Fibroblast of lung (primary cell): ENCODE results near the gene ABL2. TPM values are rescaled to one million over a fixed set of nuclear protein-coding genes. Genes with fewer than 3 reads are reported as not detected.

Experiments
- DNase-seq, 2 donors: peaks; one replicate each; pipeline versions ENCODE4 v3.0.0 to v3.0.0-alpha.2; 2010; ENCODE audit warnings: low read depth in 2 of 2
- H2AFZ ChIP-seq: 2 replicates; pipeline ENCODE4 v1.5.1; 2012; ENCODE audit warnings: low read length, control low read depth, inconsistent platforms
- H3K27ac ChIP-seq: 2 replicates; pipeline ENCODE4 v1.5.1; 2011; ENCODE audit warnings: low read length, control low read depth; ENCODE audit not compliant: insufficient read depth
- H3K27me3 ChIP-seq: 2 replicates; pipeline ENCODE4 v1.5.1; 2011; ENCODE audit warnings: mild to moderate bottlenecking, low read length; ENCODE audit not compliant: control insufficient read depth, insufficient read depth
- H3K36me3 ChIP-seq: 2 replicates; pipeline ENCODE4 v1.5.1; 2011; ENCODE audit warnings: low read length; ENCODE audit not compliant: control insufficient read depth, insufficient read depth
- H3K4me1 ChIP-seq: 2 replicates; pipeline ENCODE4 v1.5.1; 2011; ENCODE audit warnings: low read length; ENCODE audit not compliant: control insufficient read depth, insufficient read depth; ENCODE audit errors: extremely low read depth
- H3K4me2 ChIP-seq: 2 replicates; pipeline ENCODE4 v1.5.1; 2011; ENCODE audit warnings: low read length, control low read depth; ENCODE audit not compliant: insufficient read depth; ENCODE audit errors: extremely low read depth
- H3K4me3 ChIP-seq, 4 experiments: fragments of 200-600 bp in 1 of 4; sonication (generic) in 1 of 4; replicated peaks in 1 of 4; 2 replicates each; pipeline ENCODE4 v1.5.1; 2011 to 2016; ENCODE audit warnings: low read length in 4 of 4, low read depth in 3 of 4, mild to moderate bottlenecking in 3 of 4, control low read depth in 2 of 4, inconsistent platforms in 1 of 4, mixed read lengths in 1 of 4; ENCODE audit not compliant: insufficient read depth in 1 of 4; ENCODE audit errors: control extremely low read depth in 1 of 4
- H3K79me2 ChIP-seq: 2 replicates; pipeline ENCODE4 v1.5.1; 2012; ENCODE audit warnings: mild to moderate bottlenecking, low read length, inconsistent platforms; ENCODE audit not compliant: control insufficient read depth, insufficient read depth
- H3K9ac ChIP-seq: 2 replicates; pipeline ENCODE4 v1.5.1; 2011; ENCODE audit warnings: mild to moderate bottlenecking, low read length, control low read depth; ENCODE audit not compliant: insufficient read depth
- H3K9me3 ChIP-seq: 2 replicates; pipeline ENCODE4 v1.5.1; 2012; ENCODE audit warnings: low read depth, low read length; ENCODE audit not compliant: control insufficient read depth, insufficient read depth
- H4K20me1 ChIP-seq: 2 replicates; pipeline ENCODE4 v1.5.1; 2011; ENCODE audit warnings: low read length; ENCODE audit not compliant: control insufficient read depth, insufficient read depth; ENCODE audit errors: extremely low read depth
- EZH2 ChIP-seq: IDR thresholded peaks from 2 replicates; pipeline ENCODE4 v1.5.1; 2012; ENCODE audit warnings: low read length, control low read depth, mild to moderate bottlenecking; ENCODE audit errors: missing control alignments
- polyA plus RNA-seq, 2 donors: library from polyadenylated mRNA; depleted of rRNA in 1 of 2; stranded (reverse) in 1 of 2; unstranded in 1 of 2; fragments of >200 nt; gene quantifications; 2 replicates each; pipeline ENCODE4 v1.2.1, GENCODE V29; 2011 to 2012; ENCODE audit warnings: missing spikeins in 1 of 2
- total RNA-seq: library from RNA; depleted of rRNA; stranded (reverse); fragments of >200 nt; gene quantifications from 2 replicates; pipeline ENCODE4 v1.2.1, GENCODE V29; 2014
- TF ChIP-seq, protein P1 (sequence below), 2 donors: IDR thresholded peaks in 1 of 2; conservative IDR thresholded peaks in 1 of 2; 1 replicate in 1 of 2; 2 replicates in 1 of 2; pipeline ENCODE4 v1.5.1; 2011 to 2012; ENCODE audit warnings: low read length in 2 of 2, control low read depth in 1 of 2, inconsistent platforms in 1 of 2, low read depth in 1 of 2, mild to moderate bottlenecking in 1 of 2

ABL2 gene
- total and polyA plus RNA-seq, 2 donors (not counting 1 experiment from before 2014, with no cell fraction given): 36.1 to 85.4 TPM

DNA sequence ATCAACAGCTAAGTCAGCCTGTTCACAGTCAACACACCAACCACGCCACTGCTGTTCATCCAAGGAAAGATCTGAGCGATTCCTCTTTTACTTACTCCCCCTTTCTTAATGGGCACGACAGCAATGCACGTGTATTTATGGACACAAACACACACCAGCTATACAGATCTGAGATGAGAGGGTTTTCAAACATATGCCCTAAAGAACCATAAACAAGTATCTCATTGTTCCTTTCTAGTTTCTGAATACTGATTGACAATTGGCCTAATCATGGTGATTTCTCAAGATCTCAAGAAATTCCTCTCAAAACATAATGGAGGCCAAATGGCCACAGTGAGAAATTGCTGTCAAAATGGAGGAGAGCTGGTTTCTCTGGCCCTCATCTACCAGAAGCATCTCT is 129.6 kb downstream of the ABL2 start:
- Histone ChIP-seq H3K9me3 (no peaks in the 10 kb centered on the region), H3K27ac (no peak overlapping the region), H3K4me3 (no peak overlapping the region), H3K27me3 (no peaks in the 10 kb centered on the region), H3K4me1 (no peaks in the 10 kb centered on the region), H2AFZ (no peak overlapping the region), H3K4me2 (no peak overlapping the region), H3K9ac (no peak overlapping the region), H3K36me3 (peaks cover 6% of the 10 kb centered on the region), H3K79me2 (peaks cover 12% of the 10 kb centered on the region), H4K20me1 (no peaks in the 10 kb centered on the region)
- no peak for DNase-seq
- TF ChIP-seq, protein P1, sequence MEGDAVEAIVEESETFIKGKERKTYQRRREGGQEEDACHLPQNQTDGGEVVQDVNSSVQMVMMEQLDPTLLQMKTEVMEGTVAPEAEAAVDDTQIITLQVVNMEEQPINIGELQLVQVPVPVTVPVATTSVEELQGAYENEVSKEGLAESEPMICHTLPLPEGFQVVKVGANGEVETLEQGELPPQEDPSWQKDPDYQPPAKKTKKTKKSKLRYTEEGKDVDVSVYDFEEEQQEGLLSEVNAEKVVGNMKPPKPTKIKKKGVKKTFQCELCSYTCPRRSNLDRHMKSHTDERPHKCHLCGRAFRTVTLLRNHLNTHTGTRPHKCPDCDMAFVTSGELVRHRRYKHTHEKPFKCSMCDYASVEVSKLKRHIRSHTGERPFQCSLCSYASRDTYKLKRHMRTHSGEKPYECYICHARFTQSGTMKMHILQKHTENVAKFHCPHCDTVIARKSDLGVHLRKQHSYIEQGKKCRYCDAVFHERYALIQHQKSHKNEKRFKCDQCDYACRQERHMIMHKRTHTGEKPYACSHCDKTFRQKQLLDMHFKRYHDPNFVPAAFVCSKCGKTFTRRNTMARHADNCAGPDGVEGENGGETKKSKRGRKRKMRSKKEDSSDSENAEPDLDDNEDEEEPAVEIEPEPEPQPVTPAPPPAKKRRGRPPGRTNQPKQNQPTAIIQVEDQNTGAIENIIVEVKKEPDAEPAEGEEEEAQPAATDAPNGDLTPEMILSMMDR (conservative IDR thresholded peaks at IDR 0.05 in 1 of 2, IDR thresholded peaks at IDR 0.05 in 1 of 2; ENCODE audit: low read depth in 1 of 2, low read length in 2 of 2): no peak
- TF ChIP-seq EZH2: no peak

DNA sequence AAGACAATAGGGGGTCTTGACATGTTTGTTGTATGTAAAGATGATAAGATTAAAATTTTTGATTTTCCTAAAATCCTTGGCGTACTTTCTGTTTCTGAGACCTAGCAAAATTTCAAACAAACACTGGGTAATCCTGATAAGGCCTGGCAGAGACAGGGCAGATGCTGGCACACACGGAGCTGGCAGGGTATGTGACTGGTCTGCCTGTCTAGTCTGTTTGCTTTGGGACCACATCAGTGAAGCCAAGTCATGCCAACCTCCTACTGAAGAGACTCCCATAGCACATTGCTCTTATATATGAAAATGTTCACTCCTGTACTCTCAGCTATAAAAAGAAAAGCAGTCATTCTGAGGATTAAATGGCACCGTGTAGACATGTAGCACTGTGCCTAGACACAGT is 133.6 kb downstream of the ABL2 start:
- peaks cover 14% of the 10 kb centered on the region for H3K36me3 ChIP-seq
- no peak overlapping the region for H3K9ac ChIP-seq
- H4K20me1 ChIP-seq: no peaks in the 10 kb centered on the region
- no peak overlapping the region for H3K27ac ChIP-seq
- no peaks in the 10 kb centered on the region for H3K9me3 ChIP-seq
- H3K4me3 ChIP-seq: no peak overlapping the region
- H2AFZ ChIP-seq: no peak overlapping the region
- TF ChIP-seq, protein P1 (conservative IDR thresholded peaks at IDR 0.05 in 1 of 2, IDR thresholded peaks at IDR 0.05 in 1 of 2; ENCODE audit: low read depth in 1 of 2, low read length in 2 of 2): no peak
- no peak for TF ChIP-seq EZH2
- no peaks in the 10 kb centered on the region for H3K27me3 ChIP-seq
- H3K4me1 ChIP-seq: peaks cover 11% of the 10 kb centered on the region
- H3K79me2 ChIP-seq: no peaks in the 10 kb centered on the region
- H3K4me2 ChIP-seq: no peak overlapping the region
- no peak for DNase-seq

DNA sequence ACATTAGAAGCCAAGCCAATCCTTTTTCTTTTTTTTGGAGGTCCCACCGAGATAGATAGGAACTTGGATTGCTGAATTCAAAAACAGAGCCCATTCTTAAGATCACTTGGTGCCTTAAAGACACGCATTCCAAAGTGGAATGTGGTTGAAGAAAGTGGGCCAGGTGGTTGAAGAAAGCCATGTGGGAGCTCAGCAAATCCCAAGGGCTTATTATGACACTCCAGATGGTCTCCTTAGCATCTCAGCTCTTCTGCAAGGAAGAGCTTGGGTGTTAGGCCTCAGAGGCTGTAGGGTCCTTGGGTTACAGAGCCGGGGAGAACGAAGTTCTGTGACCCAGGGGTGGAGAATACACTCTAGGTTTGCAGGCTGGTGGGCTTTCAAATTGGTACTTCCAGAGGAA is 134.1 kb downstream of the ABL2 start:
- Histone ChIP-seq H3K36me3 (peaks cover 14% of the 10 kb centered on the region), H3K27me3 (no peaks in the 10 kb centered on the region), H4K20me1 (no peaks in the 10 kb centered on the region), H3K27ac (no peak overlapping the region), H2AFZ (no peak overlapping the region), H3K4me2 (no peak overlapping the region), H3K79me2 (no peaks in the 10 kb centered on the region), H3K9ac (no peak overlapping the region), H3K4me1 (peaks cover 11% of the 10 kb centered on the region), H3K4me3 (no peak overlapping the region), H3K9me3 (no peaks in the 10 kb centered on the region)
- TF ChIP-seq EZH2: no peak
- TF ChIP-seq, protein P1 (conservative IDR thresholded peaks at IDR 0.05 in 1 of 2, IDR thresholded peaks at IDR 0.05 in 1 of 2; ENCODE audit: low read depth in 1 of 2, low read length in 2 of 2): no peak
- peak in 1 of 2 donors; percentile 15 for DNase-seq
